K562 treated with DMSO at 1 percent for 48 hours (cell line): ENCODE data around the gene TWIST2. TPM values are rescaled to one million over a fixed set of nuclear protein-coding genes. Genes with fewer than 3 reads are reported as not detected.

Experiments used
- total RNA-seq: library from RNA; unstranded; fragments of 300-600 nt; gene quantifications from 2 replicates; pipeline ENCODE4 v1.2.3, GENCODE V29; 2022; ENCODE audit warnings: low replicate concordance; ENCODE audit errors: extremely low read depth

The TWIST2 gene
- not detected in 2 replicates for total RNA-seq

DNA sequence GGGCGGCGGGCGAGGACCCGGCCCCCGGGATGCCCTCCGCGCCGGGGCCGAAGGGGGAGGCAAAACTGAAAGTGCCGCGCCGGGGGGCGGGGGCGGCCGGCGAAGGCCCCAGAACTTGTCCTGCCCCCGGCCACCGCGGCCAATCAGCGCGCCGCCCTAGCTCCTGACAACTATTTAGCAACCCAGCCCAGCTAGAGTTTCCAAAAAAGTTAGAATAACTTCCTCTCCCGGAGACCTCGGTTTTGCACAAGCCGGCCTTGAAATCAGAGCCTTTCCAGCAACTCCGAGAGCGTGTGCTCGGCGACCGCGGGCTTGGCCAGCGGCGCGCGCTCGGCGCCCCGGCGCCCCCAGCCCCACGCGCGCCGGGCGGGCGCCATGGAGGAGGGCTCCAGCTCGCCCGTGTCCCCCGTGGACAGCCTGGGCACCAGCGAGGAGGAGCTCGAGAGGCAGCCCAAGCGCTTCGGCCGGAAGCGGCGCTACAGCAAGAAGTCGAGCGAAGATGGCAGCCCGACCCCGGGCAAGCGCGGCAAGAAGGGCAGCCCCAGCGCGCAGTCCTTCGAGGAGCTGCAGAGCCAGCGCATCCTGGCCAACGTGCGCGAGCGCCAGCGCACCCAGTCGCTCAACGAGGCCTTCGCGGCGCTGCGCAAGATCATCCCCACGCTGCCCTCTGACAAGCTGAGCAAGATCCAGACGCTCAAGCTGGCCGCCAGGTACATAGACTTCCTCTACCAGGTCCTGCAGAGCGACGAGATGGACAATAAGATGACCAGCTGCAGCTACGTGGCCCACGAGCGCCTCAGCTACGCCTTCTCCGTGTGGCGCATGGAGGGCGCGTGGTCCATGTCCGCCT is at the start of gene TWIST2:
TSS of gene TWIST2 (plus strand) at position 245 of the 850 bp plus-strand sequence. CDS start at position 376, 131 bp downstream.

